MCF 10A (cell line): Measurements from ENCODE around the gene SLC23A1. TPM values are rescaled to one million over a fixed set of nuclear protein-coding genes. Genes with fewer than 3 reads are reported as not detected.
A peak's percentile ranks its signal among the peaks of the same experiment; 100 is the strongest.
"Not testable (repeated sequence)": the region's sequence is repeated elsewhere in the genome, so short reads cannot be mapped to it uniquely, and the experiment has no call there.

Source experiments
- BruUV-seq: library from RNA; stranded (reverse); fragments of 400-500 nt; replicated peaks from 2 replicates; lab custom pipeline; 2021; lab: Mats Ljungman, UMichigan
- CTCF ChIA-PET: fragments of 300-600 bp; sonication (Branson Sonifier 250); formaldehyde crosslinking; extraction: SDS; loops from one replicate; lab custom pipeline; 2021; ENCODE audit warnings: antibody characterized with exemption, inconsistent platforms; lab: Yijun Ruan, JAX
- POLR2A ChIA-PET: fragments of 300-600, 350-650 bp; sonication (Branson Sonifier 250); formaldehyde crosslinking; extraction: SDS; loops from one replicate; lab custom pipeline; 2020; ENCODE audit warnings: antibody characterized with exemption, inconsistent platforms; lab: Yijun Ruan, JAX
- DNase-seq: peaks from one replicate; pipeline ENCODE4 v3.0.0-alpha.2; 2018; ENCODE audit not compliant: unreplicated experiment
- H3K27ac Mint-ChIP-seq: one replicate; pipeline ENCODE4 v1.8.0; 2022; ENCODE audit warnings: mild to moderate bottlenecking, low read depth, mixed read lengths; ENCODE audit not compliant: unreplicated experiment
- H3K27me3 Mint-ChIP-seq: one replicate; pipeline ENCODE4 v1.8.0; 2022; ENCODE audit warnings: mixed read lengths; ENCODE audit not compliant: insufficient read depth, unreplicated experiment
- H3K36me3 Mint-ChIP-seq: one replicate; pipeline ENCODE4 v1.8.0; 2022; ENCODE audit warnings: mild to moderate bottlenecking, moderate library complexity, mixed read lengths; ENCODE audit not compliant: insufficient read depth, unreplicated experiment
- H3K4me1 Mint-ChIP-seq: one replicate; pipeline ENCODE4 v1.8.0; 2022; ENCODE audit warnings: mixed read lengths; ENCODE audit not compliant: insufficient read depth, unreplicated experiment
- H3K4me3 Mint-ChIP-seq: one replicate; pipeline ENCODE4 v1.8.0; 2022; ENCODE audit warnings: mild to moderate bottlenecking, moderate library complexity, mixed read lengths; ENCODE audit not compliant: unreplicated experiment
- H3K9me3 Mint-ChIP-seq: one replicate; pipeline ENCODE4 v1.8.0; 2022; ENCODE audit warnings: mixed read lengths; ENCODE audit not compliant: unreplicated experiment
- intact Hi-C: fragments of 100-400 bp; cut with micrococcal nuclease; formaldehyde crosslinking; loops from 2 replicates; pipeline ENCODE4 v1.14.1; 2022
- total RNA-seq: library from RNA; stranded (reverse); gene quantifications from 2 replicates; pipeline ENCODE4 v1.2.3, GENCODE V29; 2022
- TF ChIP-seq, protein P1 (sequence below): fragments of 200-600 bp; IDR thresholded peaks from one replicate; pipeline ENCODE4 v1.8.0; 2022; ENCODE audit warnings: antibody characterized with exemption, mild to moderate bottlenecking; ENCODE audit not compliant: unreplicated experiment

SLC23A1 gene
- total RNA-seq, 1 experiment from 2014 or later: not detected

DNA sequence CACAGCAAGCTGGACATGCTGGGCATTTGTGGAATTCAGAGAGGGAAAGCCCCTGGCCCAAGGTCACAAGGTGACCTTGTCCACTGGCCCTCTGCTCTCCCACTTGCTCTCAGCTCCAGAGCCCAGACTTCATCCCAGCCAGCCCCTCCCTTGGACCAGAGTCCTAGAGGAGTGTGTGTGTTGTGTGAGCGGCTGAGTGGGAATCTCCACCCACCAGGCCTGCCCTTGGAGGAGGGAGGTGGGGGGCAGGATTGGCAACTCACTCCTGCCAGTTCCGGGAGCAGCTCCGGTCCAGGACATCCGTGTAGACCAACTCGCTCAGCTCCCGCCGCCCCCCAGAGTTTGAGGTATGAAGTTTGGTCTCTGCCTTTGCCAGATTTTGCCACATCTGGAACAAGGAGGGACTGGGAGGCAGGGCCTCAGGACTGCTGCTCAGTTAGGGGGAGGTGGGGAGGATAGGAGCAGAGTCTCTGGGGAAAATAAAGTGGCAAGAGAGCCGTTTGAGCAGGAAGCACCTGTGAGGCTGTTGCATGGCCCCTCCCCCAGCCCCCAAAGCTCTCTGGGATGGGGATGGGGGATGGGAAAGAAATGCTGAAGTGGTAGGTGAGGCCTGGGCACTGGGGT is 5.2 kb upstream of the SLC23A1 start:
- no TSS peak for BruUV-seq
- no peak for DNase-seq
- Mint-ChIP-seq H3K4me3 (no peak overlapping the region), H3K4me1 (peaks cover 33% of the 10 kb centered on the region), H3K27me3 (no peaks in the 10 kb centered on the region), H3K9me3 (no peaks in the 10 kb centered on the region), H3K27ac (no peak overlapping the region), H3K36me3 (peaks cover 5% of the 10 kb centered on the region)
- ChIA-PET POLR2A (interaction anchor here (0.7 to 1.2 kb wide), 3 partner anchors 15 to 47 kb away, joined by 3 read pairs; partner anchors contain the start of genes PAIP2 and SPATA24), CTCF (interaction anchor here (1.0 to 1.1 kb wide), 2 partner anchors 12 to 14 kb away, joined by 3 to 4 read pairs; no protein-coding TSS in a partner anchor)
- intact Hi-C loops: no loop called here
- TF ChIP-seq, protein P1, sequence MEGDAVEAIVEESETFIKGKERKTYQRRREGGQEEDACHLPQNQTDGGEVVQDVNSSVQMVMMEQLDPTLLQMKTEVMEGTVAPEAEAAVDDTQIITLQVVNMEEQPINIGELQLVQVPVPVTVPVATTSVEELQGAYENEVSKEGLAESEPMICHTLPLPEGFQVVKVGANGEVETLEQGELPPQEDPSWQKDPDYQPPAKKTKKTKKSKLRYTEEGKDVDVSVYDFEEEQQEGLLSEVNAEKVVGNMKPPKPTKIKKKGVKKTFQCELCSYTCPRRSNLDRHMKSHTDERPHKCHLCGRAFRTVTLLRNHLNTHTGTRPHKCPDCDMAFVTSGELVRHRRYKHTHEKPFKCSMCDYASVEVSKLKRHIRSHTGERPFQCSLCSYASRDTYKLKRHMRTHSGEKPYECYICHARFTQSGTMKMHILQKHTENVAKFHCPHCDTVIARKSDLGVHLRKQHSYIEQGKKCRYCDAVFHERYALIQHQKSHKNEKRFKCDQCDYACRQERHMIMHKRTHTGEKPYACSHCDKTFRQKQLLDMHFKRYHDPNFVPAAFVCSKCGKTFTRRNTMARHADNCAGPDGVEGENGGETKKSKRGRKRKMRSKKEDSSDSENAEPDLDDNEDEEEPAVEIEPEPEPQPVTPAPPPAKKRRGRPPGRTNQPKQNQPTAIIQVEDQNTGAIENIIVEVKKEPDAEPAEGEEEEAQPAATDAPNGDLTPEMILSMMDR: no peak

DNA sequence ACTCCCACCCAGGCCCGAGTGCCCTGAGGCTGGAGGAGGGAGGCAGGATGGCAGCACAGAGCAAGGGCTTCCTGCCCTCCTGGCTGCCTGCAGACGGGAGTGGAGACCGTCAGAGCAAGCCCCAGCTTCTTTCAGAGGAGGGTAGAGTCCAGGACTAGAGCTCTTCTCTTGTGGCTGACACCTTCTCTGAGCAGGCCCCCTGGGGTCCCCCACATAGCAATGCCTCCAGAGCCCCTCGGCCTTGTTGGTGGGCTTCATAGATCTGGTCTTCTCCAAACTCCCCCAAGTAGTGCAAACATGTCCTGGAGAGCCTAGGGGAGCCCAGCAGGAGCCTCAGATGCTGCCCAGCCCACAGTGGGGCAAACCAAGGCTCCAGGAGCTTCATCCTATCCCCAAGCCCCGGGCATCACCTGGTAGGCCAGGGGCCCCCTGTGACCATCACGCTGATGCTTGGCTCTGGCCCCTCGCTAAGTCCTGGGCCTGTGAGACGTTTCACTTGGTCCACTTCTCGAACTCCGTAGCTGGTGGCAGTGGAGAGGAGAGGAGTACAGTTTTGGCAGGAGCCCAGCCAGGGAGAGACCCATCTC is 4.6 kb upstream of the SLC23A1 start:
- Mint-ChIP-seq H3K4me1 (peaks cover 35% of the 10 kb centered on the region), H3K4me3 (no peak overlapping the region), H3K36me3 (peaks cover 5% of the 10 kb centered on the region), H3K9me3 (no peaks in the 10 kb centered on the region), H3K27me3 (no peaks in the 10 kb centered on the region), H3K27ac (no peak overlapping the region)
- intact Hi-C loops: no loop called here
- TF ChIP-seq, protein P1: no peak
- CTCF ChIA-PET: interaction anchor here (1.0 to 1.1 kb wide), 2 partner anchors 11 to 13 kb away, joined by 3 to 4 read pairs; no protein-coding TSS in a partner anchor
- no peak for DNase-seq
- POLR2A ChIA-PET: interaction anchor here (1.0 to 1.2 kb wide), 2 partner anchors 16 to 46 kb away, joined by 3 read pairs; partner anchors contain the start of genes PAIP2 and SPATA24
- BruUV-seq: no TSS peak

DNA sequence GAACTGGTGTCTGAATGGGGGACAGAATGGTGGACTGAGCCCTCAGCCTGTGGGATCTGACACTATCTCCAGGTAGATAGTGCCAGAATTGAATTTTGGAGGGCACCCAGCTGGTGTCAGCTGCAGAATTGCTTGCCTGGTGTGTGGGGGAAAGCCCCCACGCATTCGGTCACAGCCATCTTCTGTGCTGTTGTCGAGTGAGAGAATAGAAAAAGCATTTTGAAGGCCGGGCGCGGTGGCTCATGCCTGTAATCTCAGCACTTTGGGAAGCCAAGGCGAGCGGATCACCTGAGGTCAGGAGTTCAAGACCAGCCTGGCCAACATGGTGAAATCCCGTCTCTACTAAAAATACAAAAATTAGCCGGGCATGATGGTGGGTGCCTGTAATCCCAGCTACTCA is 3.9 kb upstream of the SLC23A1 start:
- ChIA-PET POLR2A (interaction anchor here (1.4 to 2.0 kb wide), 5 partner anchors 12 to 52 kb away, joined by 6 to 9 read pairs (median 6); partner anchors contain the start of genes DNAJC18, PAIP2 and SPATA24), CTCF (interaction anchor here (1.3 kb wide), 1 partner anchor 45 kb away, joined by 3 read pairs; no protein-coding TSS in a partner anchor)
- H3K27ac Mint-ChIP-seq, H3K36me3 Mint-ChIP-seq, BruUV-seq, H3K27me3 Mint-ChIP-seq, DNase-seq, H3K4me3 Mint-ChIP-seq, intact Hi-C loops, H3K9me3 Mint-ChIP-seq: not testable (repeated sequence)
- H3K4me1 Mint-ChIP-seq: peaks cover 34% of the 10 kb centered on the region

DNA sequence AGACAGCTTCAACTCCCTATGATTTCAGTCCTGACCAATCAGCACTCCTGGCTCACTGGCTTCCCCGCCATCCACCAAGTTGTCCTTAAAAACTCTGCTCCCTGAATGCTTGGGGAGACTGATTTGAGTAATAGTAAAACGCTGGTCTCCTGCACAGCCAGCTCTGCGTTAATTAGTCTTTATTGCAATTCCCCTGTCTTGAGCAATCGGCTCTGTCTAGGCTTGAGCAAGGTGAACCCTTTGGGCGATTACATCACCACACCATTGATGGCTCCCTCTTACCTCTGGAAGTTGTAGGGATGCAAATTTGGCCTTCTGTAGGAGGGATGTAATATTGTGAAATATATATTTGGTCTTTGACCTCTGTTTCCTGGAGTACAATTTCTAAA is 2.9 kb upstream of the SLC23A1 start:
- no TSS peak for BruUV-seq
- H3K27ac Mint-ChIP-seq: no peak overlapping the region
- intact Hi-C loops: no loop called here
- H3K4me3 Mint-ChIP-seq: no peak overlapping the region
- peak; percentile 97 for DNase-seq
- no peaks in the 10 kb centered on the region for H3K9me3 Mint-ChIP-seq
- POLR2A ChIA-PET: interaction anchor here (0.6 to 2.0 kb wide), 7 partner anchors 11 to 69 kb away, joined by 3 to 9 read pairs (median 6); partner anchors contain the start of genes DNAJC18, PAIP2 and SPATA24
- TF ChIP-seq, protein P1: no peak
- CTCF ChIA-PET: interaction anchor here (0.6 to 1.3 kb wide), 3 partner anchors 44 to 1001 kb away, joined by 3 read pairs; no protein-coding TSS in a partner anchor
- peaks cover 25% of the 10 kb centered on the region for H3K4me1 Mint-ChIP-seq
- peaks cover 5% of the 10 kb centered on the region for H3K36me3 Mint-ChIP-seq
- H3K27me3 Mint-ChIP-seq: no peaks in the 10 kb centered on the region
